Kidney epithelial cell (primary cell): Measurements from ENCODE around the gene SEZ6L2. TPM values are rescaled to one million over a fixed set of nuclear protein-coding genes. Genes with fewer than 3 reads are reported as not detected.

Experiments
- DNase-seq: peaks from one replicate; pipeline ENCODE4 v3.0.0-alpha.2; 2010; ENCODE audit warnings: low read depth
- H3K27me3 ChIP-seq: 2 replicates; pipeline ENCODE4 v1.6.0; 2011; ENCODE audit warnings: low read length; ENCODE audit not compliant: control insufficient read depth, insufficient read depth
- H3K36me3 ChIP-seq: 2 replicates; pipeline ENCODE4 v1.5.1; 2011; ENCODE audit warnings: low read length; ENCODE audit not compliant: control insufficient read depth, insufficient read depth
- H3K4me3 ChIP-seq: 2 replicates; pipeline ENCODE4 v1.5.1; 2011; ENCODE audit warnings: low read depth, mild to moderate bottlenecking, control low read depth, low read length
- total RNA-seq: library from RNA; depleted of rRNA; stranded (reverse); fragments of >200 nt; gene quantifications from 2 replicates; pipeline ENCODE4 v1.2.3, GENCODE V29; 2015
- TF ChIP-seq, protein P1 (sequence below): IDR thresholded peaks from 2 replicates; pipeline ENCODE4 v1.5.1; 2011; ENCODE audit warnings: mild to moderate bottlenecking, moderate library complexity, low read length, control low read depth, inconsistent platforms; ENCODE audit not compliant: insufficient read depth, poor library complexity, severe bottlenecking

The SEZ6L2 gene
- total RNA-seq, 1 donor from 2014 or later = 26.2 TPM

DNA sequence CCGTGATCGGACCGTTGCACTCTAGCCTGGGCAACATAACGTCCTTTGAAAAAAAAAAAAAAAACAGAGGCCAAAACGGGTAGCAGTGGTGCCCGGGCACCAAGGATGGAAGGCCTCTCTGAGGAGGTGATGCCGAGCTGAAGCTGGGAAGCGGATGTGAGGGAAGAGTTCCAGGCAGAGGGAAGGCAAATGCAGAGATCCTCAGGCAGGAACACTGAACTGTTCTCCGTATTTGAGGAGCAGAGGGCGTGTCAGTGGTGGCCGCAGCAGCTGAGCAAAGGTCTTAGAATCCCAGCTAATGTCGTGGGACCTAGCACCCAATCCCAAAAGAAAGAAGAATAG, 27.3 kb upstream of the SEZ6L2 start:
- TF ChIP-seq, protein P1, sequence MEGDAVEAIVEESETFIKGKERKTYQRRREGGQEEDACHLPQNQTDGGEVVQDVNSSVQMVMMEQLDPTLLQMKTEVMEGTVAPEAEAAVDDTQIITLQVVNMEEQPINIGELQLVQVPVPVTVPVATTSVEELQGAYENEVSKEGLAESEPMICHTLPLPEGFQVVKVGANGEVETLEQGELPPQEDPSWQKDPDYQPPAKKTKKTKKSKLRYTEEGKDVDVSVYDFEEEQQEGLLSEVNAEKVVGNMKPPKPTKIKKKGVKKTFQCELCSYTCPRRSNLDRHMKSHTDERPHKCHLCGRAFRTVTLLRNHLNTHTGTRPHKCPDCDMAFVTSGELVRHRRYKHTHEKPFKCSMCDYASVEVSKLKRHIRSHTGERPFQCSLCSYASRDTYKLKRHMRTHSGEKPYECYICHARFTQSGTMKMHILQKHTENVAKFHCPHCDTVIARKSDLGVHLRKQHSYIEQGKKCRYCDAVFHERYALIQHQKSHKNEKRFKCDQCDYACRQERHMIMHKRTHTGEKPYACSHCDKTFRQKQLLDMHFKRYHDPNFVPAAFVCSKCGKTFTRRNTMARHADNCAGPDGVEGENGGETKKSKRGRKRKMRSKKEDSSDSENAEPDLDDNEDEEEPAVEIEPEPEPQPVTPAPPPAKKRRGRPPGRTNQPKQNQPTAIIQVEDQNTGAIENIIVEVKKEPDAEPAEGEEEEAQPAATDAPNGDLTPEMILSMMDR = no peak
- DNase-seq = no peak
- Histone ChIP-seq H3K36me3 (no peaks in the 10 kb centered on the region), H3K4me3 (peak overlapping the region; percentile 90), H3K27me3 (no peaks in the 10 kb centered on the region)

DNA sequence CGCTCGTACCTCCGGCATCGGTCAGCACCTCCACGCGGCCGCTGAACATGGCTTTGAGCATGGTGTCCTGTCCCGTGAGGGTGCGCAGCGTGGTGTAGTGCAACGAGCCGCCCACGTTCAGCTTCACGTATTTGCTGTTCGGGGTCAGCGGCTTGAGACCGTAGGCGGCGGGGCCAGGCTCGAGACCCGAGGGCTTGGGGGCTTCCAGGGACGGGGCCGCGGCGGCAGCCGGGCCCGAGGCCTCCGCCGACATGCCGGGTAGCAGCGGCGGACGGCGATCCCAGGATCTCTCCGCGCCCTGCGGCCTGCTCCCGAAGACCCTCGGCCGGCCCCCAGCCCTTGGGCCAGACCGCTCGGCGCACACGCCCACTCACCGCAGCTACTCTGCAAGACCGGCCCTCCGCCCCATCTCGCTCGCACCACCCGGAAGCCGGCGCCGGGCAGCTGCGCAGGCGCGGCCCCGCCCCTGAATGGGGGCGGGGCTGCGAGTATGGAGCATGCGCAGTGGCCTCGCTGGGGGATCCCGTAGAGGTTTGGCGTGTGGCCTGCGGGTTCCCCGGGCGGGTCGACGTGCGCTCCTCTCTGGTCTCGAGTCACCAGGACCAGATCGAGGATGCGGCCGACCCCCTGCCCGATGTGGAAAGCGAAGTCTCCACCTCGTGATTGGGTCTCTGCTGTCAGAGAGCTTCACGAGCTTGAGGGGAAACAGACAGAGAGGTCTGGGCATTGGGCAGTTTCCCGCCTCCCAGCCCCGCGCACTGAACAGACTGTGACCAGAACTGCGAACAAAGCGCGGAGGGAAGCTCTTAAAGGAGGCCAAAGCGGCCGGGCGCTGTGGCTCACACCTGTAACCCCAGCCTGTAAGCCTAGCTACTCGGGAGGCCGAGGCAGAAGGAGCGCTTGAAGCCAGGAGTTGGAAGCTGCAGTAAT, 26.7 kb upstream of the SEZ6L2 start, which contains the start of gene KCTD13:
Gene KCTD13 (minus strand): TSS at position 446 of the 930 bp plus-strand sequence. CDS start 193 bp downstream, at position 253.
- H3K4me3 ChIP-seq = peak within 1 kb of the TSS; percentile 90
- H3K36me3 ChIP-seq = no peaks in the 10 kb centered on the region
- TF ChIP-seq, protein P1 = no peak
- H3K27me3 ChIP-seq = no peaks in the 10 kb centered on the region
- peak; percentile 29 for DNase-seq

DNA sequence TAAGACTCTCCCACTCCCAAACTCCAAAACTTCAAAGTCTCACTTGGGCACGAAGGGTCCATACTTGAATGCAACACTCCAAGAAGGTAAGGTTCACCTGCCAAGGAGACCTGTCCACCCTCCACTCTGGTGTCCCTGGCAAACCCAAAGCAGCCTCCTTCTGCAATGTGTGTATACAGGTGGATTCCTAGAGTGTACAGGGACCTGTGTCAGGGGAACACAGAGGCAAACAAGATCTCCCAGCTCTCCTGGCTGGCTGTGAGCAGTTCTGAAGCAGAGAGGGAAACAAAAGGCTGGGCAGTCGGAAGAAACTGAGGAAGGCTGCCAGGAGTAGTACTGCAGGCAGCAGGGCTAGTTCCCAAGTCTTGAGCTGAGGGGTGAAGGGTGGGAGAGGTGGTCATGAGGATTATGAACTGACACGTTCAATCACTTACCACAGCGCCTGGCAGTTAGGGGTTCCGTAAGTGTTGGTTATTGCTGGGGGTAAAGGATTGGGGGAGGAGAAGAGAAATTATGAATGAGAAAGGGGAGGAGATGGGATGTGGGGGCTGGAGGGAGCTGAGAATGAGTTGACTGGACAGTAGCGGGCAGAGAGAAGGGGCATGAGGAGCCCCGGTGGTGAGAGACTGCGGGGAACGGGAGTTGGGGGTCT, 25.9 kb upstream of the SEZ6L2 start:
- H3K4me3 ChIP-seq = peak overlapping the region; percentile 90
- no peaks in the 10 kb centered on the region for H3K36me3 ChIP-seq
- TF ChIP-seq, protein P1 = no peak
- DNase-seq = no peak
- H3K27me3 ChIP-seq = no peaks in the 10 kb centered on the region

DNA sequence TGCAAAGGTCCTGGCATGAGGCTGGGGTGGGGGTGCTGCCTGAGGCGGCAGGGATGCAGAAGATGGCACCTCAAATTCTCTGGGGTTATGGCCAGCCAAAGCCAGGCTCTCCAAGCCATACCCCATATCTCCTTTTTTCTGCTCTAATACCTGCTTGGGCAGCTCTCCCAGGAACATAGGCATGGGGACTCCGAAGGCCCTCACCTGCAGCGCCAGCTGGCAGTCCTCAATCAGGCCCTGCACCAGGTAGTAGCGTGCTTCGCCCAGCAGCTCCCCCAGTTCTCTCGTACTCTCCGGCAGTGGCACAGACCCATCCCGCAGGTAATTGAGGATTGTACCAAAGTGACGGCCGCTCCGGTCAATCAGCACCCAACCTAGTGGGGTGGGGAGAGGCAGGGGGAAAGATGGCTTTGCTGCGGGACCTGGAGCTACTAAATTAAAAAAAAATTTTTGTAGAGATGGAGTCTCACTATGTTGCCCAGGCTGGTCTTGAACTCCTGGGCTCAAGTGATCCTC, 23.7 kb upstream of the SEZ6L2 start:
- no peaks in the 10 kb centered on the region for H3K27me3 ChIP-seq
- no peak for DNase-seq
- H3K36me3 ChIP-seq = no peaks in the 10 kb centered on the region
- H3K4me3 ChIP-seq = no peak overlapping the region
- TF ChIP-seq, protein P1 = no peak

DNA sequence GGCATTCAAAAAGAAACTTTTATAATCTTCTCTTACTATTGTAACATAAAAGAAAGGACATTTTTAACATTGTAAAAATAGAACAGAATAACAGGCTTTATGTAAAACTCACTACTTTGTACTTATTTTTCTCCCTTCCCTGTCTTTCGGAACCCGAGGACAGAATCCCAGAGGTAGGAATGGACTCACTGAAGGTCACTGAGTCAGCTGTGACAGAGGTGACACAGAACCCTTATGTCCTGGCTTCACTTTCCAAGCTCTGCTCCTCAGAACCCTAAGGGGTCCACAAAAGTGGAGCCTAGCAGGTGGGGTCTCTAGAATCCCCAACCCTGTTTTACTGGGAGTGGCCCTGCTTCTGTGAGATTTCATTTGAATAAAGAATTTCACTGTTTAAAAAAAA, 23.0 kb upstream of the SEZ6L2 start:
- TF ChIP-seq, protein P1 = no peak
- Histone ChIP-seq H3K27me3 (no peaks in the 10 kb centered on the region), H3K36me3 (no peaks in the 10 kb centered on the region), H3K4me3 (no peak overlapping the region)
- DNase-seq = no peak
